Neural cell (in vitro differentiated cells): ENCODE measurements around the gene COL4A1. TPM values are rescaled to one million over a fixed set of nuclear protein-coding genes. Genes with fewer than 3 reads are reported as not detected.

Experiments used
- H2AFZ ChIP-seq: fragments of 200-600, 300-800 bp; sonication (generic), shearing (Covaris generic); 2 replicates; pipeline ENCODE4 v1.6.0; 2014; ENCODE audit warnings: low read depth, mild to moderate bottlenecking, antibody characterized with exemption, low read length, moderate library complexity
- H3F3A ChIP-seq: fragments of 200-600 bp; shearing (Covaris generic); 2 replicates; pipeline ENCODE4 v1.6.1; 2016; ENCODE audit warnings: mild to moderate bottlenecking, moderate library complexity, mixed read lengths, antibody characterized with exemption, low read length; ENCODE audit not compliant: insufficient read depth, poor library complexity, severe bottlenecking
- H3K27ac ChIP-seq: fragments of 200-600, 300-800 bp; sonication (generic), shearing (Covaris generic); 2 replicates; pipeline ENCODE4 v1.5.1; 2014; ENCODE audit warnings: mild to moderate bottlenecking, low read length, moderate library complexity
- H3K27me3 ChIP-seq: fragments of 300-800, 200-600 bp; sonication (generic), shearing (Covaris generic); 2 replicates; pipeline ENCODE4 v1.6.0; 2014; ENCODE audit warnings: mild to moderate bottlenecking, low read depth, low read length, moderate library complexity; ENCODE audit not compliant: insufficient read depth
- H3K36me3 ChIP-seq: fragments of 300-800, 200-600 bp; sonication (generic), shearing (Covaris generic); 2 replicates; pipeline ENCODE4 v1.5.1; 2014; ENCODE audit warnings: mild to moderate bottlenecking, antibody characterized with exemption, low read length, moderate library complexity; ENCODE audit not compliant: insufficient read depth
- H3K4me2 ChIP-seq: fragments of 300-800, 200-600 bp; sonication (generic), shearing (Covaris generic); 2 replicates; pipeline ENCODE4 v1.6.0; 2014; ENCODE audit warnings: mild to moderate bottlenecking, low read length
- H3K4me3 ChIP-seq: fragments of 300-800, 200-600 bp; sonication (generic), shearing (Covaris generic); 2 replicates; pipeline ENCODE4 v1.5.1; 2014; ENCODE audit warnings: mild to moderate bottlenecking, low read length, moderate library complexity
- H3K79me2 ChIP-seq: fragments of 200-600 bp; shearing (Covaris generic); replicated peaks from 2 replicates; pipeline ENCODE4 v1.6.0; 2014; ENCODE audit warnings: mild to moderate bottlenecking, low read length, moderate library complexity; ENCODE audit not compliant: insufficient read depth
- H3K9ac ChIP-seq: fragments of 300-800, 200-600 bp; sonication (generic), shearing (Covaris generic); 2 replicates; pipeline ENCODE4 v1.6.1; 2016; ENCODE audit warnings: mild to moderate bottlenecking, low read length, mixed read lengths
- H3K9me2 ChIP-seq: fragments of 200-600 bp; shearing (Covaris generic); 2 replicates; pipeline ENCODE4 v1.6.1; 2016; ENCODE audit warnings: mild to moderate bottlenecking, low read length, mixed read lengths; ENCODE audit not compliant: insufficient read depth
- H3K9me3 ChIP-seq: fragments of 200-600, 300-800 bp; sonication (generic), shearing (Covaris generic); 2 replicates; pipeline ENCODE4 v1.6.1; 2016; ENCODE audit warnings: mild to moderate bottlenecking, mixed run types, low read length, moderate library complexity, mixed read lengths
- H4K20me1 ChIP-seq: fragments of 200-600 bp; shearing (Covaris generic); 2 replicates; pipeline ENCODE4 v1.6.1; 2016; ENCODE audit warnings: mild to moderate bottlenecking, mixed run types; ENCODE audit not compliant: insufficient read depth
- CTCF ChIP-seq: fragments of 450-650 bp; IDR thresholded peaks from 2 replicates; pipeline ENCODE4 v1.5.1; 2014; ENCODE audit warnings: antibody characterized with exemption, mild to moderate bottlenecking, moderate library complexity; ENCODE audit not compliant: poor library complexity, severe bottlenecking
- EP300 ChIP-seq: fragments of 450-650 bp; conservative IDR thresholded peaks from 2 replicates; pipeline ENCODE4 v1.6.1; 2014; ENCODE audit warnings: antibody characterized with exemption, mild to moderate bottlenecking, moderate library complexity; ENCODE audit not compliant: poor library complexity, severe bottlenecking
- EZH2 ChIP-seq: fragments of 200-600, 300-800 bp; shearing (Covaris generic), sonication (generic); IDR thresholded peaks from 2 replicates; pipeline ENCODE4 v1.6.1; 2014; ENCODE audit warnings: antibody characterized with exemption, low read length, borderline replicate concordance, mild to moderate bottlenecking; ENCODE audit not compliant: insufficient read depth, poor library complexity, severe bottlenecking
- MXI1 ChIP-seq: fragments of 450-650 bp; conservative IDR thresholded peaks from 2 replicates; pipeline ENCODE4 v1.6.1; 2014; ENCODE audit warnings: antibody characterized with exemption, mild to moderate bottlenecking; ENCODE audit not compliant: poor library complexity, severe bottlenecking
- POLR2AphosphoS5 ChIP-seq: IDR thresholded peaks from 2 replicates; pipeline ENCODE4 v1.6.1; 2012
- RAD21 ChIP-seq: fragments of 450-650 bp; conservative IDR thresholded peaks from 2 replicates; pipeline ENCODE4 v1.6.1; 2014; ENCODE audit warnings: antibody characterized with exemption, mild to moderate bottlenecking, moderate library complexity
- REST ChIP-seq: IDR thresholded peaks from 2 replicates; pipeline ENCODE4 v1.6.1; 2012; ENCODE audit warnings: borderline replicate concordance
- SMC3 ChIP-seq: fragments of 450-650 bp; conservative IDR thresholded peaks from 2 replicates; pipeline ENCODE4 v1.6.1; 2014; ENCODE audit warnings: antibody characterized with exemption, mild to moderate bottlenecking, moderate library complexity; ENCODE audit not compliant: poor library complexity
- TAF1 ChIP-seq: IDR thresholded peaks from 2 replicates; pipeline ENCODE4 v1.6.1; 2012; ENCODE audit warnings: low read depth
- polyA plus RNA-seq: library from polyadenylated mRNA; depleted of rRNA; stranded (reverse); fragments of >200 nt; gene quantifications from 2 replicates; pipeline ENCODE4 v1.2.3, GENCODE V29; 2014

The COL4A1 gene
- polyA plus RNA-seq, 1 donor from 2014 or later: 13.1 TPM

- Histone ChIP-seq H3K79me2 (no peaks in the 10 kb centered on the region), H3K4me3 (no peak overlapping the region), H3K9ac (no peak overlapping the region), H3K27me3 (no peaks in the 10 kb centered on the region), H3K9me2 (no peaks in the 10 kb centered on the region), H3K27ac (no peak overlapping the region), H3K4me2 (no peak overlapping the region), H3K9me3 (no peaks in the 10 kb centered on the region), H2AFZ (no peak overlapping the region), H4K20me1 (no peaks in the 10 kb centered on the region), H3F3A (no peaks in the 10 kb centered on the region), H3K36me3 (no peaks in the 10 kb centered on the region)
- no peak for TF ChIP-seq SMC3
- TF ChIP-seq REST: no peak
- TF ChIP-seq CTCF: no peak
- TF ChIP-seq RAD21: no peak
- no peak for TF ChIP-seq TAF1
- no peak for TF ChIP-seq POLR2AphosphoS5
- TF ChIP-seq EP300: no peak
- TF ChIP-seq MXI1: no peak
- TF ChIP-seq EZH2: no peak
Observed at GRCh38 chr13:110151462-110151861, 155.5 kb downstream of the COL4A1 start.

- H3K4me2 ChIP-seq: no peak overlapping the region
- no peak overlapping the region for H2AFZ ChIP-seq
- no peak for TF ChIP-seq RAD21
- TF ChIP-seq CTCF: no peak
- no peak for TF ChIP-seq REST
- no peak for TF ChIP-seq EZH2
- TF ChIP-seq SMC3: no peak
- no peak for TF ChIP-seq TAF1
- TF ChIP-seq EP300: no peak
- TF ChIP-seq POLR2AphosphoS5: no peak
- TF ChIP-seq MXI1: no peak
- no peaks in the 10 kb centered on the region for H3K27me3 ChIP-seq
- no peak overlapping the region for H3K4me3 ChIP-seq
- no peaks in the 10 kb centered on the region for H3K9me2 ChIP-seq
- H3K9ac ChIP-seq: no peak overlapping the region
- H3K27ac ChIP-seq: no peak overlapping the region
- no peaks in the 10 kb centered on the region for H3K36me3 ChIP-seq
- no peaks in the 10 kb centered on the region for H3F3A ChIP-seq
- H3K9me3 ChIP-seq: no peaks in the 10 kb centered on the region
- H3K79me2 ChIP-seq: no peaks in the 10 kb centered on the region
- no peaks in the 10 kb centered on the region for H4K20me1 ChIP-seq
Observed at GRCh38 chr13:110150384-110151101, 156.4 kb downstream of the COL4A1 start.
